NOMO-1 treated with dmso at 0.1 percent for 144 hours (cell line): ENCODE measurements around the gene ELAVL1.

ENCODE experiments used
- DNase-seq: peaks from one replicate; lab custom pipeline; 2025; ENCODE audit not compliant: unreplicated experiment; lab: John Stamatoyannopoulos, UW

ELAVL1 gene

DNA sequence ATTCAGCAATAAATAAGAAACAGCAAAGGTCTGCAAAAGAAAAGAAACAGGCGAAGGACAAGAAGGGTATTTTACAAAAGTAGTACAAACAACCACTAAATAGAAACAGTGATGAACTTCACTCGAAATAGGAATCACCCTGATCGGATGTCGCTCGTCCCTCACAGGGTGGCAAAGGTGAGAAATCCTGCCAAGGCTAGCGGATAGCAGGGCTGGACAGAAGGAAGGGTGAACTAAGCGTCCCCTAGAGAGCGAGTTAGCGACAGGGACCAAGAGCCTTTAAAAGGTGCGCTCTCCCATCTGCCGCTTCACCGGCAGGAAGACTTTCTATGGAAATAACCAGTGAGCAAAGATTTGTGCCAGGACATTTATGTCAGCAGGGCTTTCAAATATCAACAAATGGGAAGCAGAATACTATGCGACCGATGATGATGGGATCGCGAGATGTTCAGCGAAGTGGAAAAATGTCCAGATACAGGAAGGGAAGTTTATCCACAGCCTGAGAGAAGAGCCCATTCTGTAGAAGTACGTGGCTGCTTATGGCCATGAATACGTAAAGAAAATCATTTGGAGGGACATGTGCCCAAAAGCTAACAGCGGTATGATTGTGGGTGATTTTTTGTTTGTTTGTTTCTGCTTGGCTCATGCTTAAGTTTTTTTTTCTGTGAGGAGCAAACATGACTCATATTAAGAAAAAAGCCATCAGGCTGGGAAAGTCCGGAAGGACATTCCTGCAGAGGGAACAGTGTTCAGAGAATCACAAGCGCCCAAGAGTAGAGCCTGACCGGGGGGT lies 18.9 kb downstream of the ELAVL1 start:
- DNase-seq: no peak

DNA sequence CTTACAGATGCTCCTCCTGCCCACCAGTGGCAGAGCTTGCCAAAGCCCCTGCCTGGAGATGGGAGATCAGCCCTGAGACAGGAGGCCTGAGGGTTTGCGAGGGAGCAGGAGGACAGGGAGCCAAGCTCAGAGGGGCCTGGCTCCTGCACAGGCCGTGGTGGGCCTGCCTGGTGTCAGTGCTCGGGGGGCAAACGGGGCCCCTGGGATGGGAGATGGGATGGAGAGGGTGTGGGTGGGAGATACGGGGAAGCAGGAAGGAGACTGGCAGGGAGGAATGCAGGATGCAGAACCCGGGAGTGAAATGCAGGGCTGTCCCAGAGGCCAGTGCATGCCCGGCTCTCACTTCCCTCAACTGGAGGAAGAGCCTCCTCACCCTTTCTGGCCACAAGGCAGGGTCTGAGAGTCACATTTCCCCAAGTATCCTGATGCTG lies 19.9 kb downstream of the ELAVL1 start:
- DNase-seq: no peak

DNA sequence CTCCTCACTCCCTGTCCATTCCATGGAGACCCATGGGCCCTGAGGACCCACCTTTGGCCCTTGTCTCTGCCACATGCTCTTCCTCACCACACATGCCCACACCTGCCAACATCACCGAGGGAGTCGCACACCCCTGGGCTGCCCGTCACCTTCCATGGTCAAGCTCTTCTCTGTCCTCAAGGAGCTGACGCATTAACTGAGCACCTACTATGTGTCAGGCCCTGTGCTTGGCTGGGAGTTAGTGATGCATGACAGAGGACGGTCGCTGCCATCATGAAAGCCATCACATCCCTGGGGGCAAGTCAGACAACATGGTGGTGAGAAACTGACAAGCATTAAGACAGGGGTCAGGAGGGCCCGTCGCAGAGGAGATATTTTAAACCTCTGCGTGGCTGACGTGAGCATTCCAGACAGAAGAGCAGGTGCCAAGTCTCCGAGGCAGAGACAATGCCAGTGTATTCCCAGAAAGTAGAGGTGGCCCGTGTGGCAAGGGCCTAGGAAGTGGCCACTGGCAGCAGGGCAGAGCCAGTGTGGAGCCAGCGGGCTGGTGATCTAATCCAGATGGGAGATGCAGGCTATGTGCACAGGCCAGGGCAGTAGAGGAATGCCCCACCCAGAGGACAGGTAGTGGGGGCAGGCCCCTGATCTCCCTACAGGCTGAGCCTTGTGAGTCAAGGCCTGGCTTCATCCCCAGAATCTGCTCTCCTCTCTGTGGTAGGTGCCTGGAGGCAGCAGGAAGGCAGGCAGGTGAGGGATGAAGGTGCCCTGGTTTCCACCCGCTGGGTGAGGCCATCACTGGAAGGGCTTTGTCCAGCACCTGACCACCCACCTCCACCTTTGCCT lies 21.2 kb downstream of the ELAVL1 start:
- no peak for DNase-seq

DNA sequence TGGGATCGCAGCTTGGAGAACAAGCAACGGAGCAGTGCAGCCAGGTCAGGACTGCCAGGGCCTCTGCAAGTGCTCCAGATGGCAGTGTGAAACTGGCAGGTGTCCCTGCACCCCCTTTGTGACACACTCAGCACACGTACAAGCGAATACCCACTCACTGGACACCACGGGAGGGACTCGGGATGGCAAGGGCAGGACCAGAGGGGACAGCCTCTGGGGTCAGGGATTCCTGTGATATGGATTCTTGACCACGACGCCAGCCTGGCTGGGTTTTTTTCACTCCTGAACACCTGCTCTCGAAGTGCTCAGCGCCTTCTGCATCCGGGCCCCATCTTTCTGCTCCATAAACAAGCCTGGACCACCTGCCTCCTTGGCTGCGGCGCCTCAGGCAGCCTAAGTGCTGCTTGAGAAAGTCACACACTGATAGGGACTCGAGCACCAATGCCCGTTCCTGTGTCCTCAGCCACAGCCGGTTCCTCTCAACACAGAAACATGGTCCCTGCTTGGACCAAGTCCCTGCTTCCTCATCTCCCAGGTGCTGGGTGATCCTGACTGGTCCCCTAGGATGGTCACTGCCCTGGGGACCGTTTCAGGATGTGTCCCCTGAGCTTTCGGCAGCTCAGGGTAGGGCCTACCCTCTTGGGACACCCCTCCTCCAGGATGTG lies 22.0 kb downstream of the ELAVL1 start:
- no peak for DNase-seq

DNA sequence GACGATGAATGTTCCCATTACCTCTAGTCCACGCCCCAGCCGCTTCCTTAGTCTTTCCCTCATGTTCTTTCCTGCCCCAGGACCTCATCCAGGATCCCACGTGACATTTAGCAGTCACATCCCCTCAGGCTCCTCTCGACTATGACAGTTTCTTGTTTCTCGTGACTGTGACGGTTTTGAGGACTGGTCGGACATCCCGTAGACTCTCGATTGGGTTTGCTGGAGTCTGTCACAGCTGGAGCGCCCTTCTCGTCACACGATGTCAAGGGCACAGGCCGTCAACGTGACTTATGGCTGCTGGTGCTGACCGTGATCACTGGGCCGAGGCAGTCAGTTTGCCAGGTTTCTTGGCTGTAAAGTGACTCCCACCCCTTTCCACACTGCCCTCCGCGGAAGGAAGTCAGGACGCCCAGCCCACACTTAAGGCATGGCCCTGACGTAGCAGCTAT lies 22.8 kb downstream of the ELAVL1 start:
- DNase-seq: no peak

DNA sequence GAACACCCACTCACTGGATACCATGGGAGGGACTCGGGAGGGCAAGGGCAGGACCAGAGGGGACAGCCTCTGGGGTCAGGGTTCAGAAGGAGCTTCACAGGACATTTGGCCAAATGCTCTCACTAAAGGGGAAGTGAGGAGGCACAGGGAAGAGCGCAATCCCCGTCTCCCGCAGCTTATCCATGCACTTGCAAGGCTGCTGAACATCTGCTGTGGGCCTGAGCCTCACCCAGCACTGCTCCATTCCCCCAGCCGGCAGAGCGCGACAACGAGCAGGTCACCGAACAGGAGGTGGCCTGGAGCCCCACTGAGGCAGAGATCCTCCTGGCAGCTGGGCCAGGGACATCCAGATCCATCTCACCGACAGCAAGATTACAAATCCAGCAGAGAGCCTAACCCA lies 23.3 kb downstream of the ELAVL1 start:
- DNase-seq: no peak

DNA sequence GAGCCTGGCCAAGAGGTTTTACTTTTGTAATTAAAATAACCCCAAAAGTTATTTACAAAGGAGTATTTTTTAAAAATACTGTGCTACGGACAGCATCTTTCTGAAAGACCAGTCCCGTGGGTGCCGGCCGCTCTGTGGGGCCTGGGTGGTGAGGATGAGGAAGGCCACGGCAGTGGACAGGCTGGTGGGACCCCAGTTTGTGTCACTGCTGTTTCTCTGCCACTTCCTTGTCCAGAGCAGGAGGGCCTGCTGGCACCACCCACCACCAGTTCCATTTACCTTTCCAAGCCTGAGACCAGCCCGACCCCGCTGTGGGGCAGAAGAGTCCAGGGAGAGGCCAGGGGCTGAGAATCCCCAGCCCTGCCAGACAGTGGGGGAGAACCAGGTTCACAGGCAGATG lies 23.8 kb downstream of the ELAVL1 start:
- no peak for DNase-seq

DNA sequence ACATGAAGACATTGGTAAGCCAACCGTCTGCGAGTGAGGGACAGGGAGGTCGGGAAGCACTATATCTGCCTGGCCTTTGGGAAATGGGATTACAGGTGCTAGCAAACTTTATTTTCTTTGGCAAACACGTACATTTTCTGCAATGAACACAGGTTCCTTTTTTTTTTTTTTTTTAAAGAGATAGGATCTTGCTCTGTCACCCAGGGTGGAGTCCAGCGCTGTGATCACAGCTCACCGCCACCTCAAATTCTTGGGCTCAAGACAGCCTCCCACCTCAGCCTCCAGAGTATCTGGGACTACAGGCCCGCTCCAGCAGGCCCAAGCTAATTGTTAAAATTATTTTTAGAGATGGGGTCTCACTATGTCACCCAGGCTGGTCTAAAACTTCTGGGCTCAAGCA lies 24.2 kb downstream of the ELAVL1 start:
- DNase-seq: no peak

DNA sequence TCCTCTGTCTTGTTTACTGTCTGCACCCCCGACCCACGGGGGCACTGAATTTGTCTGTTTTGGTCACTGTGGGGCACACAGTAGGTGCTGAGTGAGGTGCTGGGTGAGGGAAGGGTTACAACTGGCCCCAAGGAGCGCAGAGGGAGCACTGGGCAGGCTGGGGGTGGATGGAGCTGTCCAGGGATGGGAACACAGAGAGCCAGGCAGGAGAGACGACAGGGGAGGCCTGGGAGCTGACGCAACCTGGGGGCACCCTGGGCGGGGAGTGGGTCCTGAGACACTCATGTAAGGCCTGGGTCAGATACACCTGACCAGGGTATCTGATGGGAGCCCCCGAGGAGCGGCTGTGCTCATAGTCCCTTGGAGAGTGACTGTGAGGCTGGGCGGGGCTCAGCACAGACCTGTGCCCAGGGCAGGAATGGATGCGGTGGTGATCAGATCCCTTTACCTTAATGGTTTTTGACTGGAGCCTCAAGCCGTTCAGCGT lies 24.8 kb downstream of the ELAVL1 start:
- no peak for DNase-seq

DNA sequence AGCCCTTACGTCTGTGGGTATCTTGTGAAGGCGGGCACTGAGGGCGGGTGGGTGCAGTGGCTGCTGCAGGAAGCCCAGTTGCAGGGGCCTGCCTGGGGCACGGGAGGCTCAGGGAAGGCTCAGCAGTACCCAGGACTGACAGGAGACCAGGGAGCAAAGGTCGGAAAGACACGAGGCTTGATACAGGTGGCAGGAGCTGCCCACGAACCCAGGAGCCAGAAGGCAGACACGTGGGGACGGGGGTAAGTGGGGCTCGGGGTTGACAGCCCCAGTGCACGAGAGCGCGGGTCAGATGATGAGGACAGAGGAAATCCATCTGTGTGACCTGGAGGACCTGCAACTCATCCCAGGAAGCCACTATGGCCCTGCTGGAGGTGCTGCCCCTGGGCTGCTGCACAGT lies 25.3 kb downstream of the ELAVL1 start:
- DNase-seq: no peak

DNA sequence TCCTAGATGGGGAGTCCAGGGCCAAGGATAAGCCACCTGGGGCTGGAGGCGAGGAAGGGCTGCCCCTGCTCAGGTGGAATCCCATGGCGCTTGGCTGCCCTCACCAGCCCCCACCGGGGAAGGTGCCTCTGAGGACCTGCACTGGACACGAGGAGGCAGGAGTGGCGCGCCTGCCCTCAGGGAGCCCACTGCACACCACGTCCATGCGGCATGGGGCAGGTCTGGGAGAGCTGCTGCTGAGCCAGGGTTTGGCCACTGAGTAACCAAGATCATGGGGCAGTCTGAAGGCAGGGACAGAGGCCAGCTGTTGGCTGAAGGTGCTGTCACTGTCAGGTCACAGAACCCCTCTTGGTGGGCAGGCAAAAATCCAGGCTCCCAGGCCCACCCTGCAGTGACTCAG lies 25.9 kb downstream of the ELAVL1 start:
- DNase-seq: no peak

DNA sequence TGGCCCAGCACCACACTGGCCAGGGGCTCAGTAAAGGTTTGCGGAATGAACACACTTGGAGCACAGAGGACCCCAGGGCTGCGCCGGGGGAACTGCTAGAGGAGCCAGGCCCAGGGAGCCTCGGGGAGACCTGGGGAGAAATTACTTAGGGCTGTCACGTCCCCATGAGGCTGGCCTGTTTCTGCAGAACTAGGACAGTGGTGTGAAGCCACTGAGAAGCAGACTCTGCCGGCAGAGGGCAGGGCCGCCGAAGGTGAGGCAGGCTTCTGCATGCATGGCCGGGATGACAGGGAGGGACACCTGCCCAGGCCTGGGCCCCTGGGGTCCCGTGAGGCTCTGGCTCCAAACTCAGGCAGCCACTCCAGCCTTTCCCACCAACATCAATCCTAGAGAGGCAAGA lies 26.4 kb downstream of the ELAVL1 start:
- no peak for DNase-seq

DNA sequence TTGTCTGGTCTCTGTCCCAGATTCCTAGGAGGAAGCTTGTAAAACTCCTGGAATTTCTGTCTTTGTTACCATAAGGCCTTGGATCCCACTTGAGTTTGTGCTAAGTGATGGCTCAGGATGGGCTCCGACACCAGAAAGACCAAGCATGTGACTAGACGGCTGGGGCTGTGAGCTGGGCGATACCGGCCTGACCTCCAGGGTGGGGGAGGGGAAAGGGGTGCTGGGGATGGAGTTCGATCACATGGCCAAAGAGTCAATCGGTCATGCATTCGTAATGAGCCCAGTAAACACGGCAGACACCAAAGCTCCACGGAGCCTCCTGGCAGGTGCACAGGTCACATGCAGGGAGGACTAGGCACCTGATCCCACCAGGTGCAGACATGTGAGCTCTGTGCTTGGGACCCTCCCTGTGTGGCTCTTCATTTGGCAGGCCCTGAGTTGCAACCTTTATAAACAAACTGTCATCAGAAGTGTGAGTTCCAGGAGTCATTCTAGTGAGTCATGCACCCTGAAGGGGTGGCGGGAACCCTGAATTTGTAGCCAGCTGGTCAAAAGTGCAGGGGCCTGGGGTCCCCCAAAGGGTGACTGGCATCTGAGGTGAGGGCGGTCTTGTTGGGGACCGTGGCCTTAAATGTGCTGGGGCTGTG lies 27.1 kb downstream of the ELAVL1 start:
- no peak for DNase-seq

DNA sequence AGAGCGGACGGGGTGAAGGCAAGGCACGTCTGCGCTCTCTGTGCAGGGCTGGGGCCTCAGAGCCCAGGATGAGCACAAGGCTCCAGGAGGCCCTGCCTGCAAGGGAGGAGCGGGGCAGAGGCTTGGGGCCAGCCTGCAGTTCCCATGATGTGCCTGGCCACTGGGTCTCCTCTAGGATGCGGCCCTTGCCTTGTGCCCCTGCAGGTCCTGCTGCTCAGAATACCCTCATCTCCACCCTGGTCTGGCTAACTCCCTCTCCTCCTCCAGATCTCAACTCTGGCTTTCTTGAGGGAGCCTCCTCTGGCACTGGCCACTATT lies 27.8 kb downstream of the ELAVL1 start:
- no peak for DNase-seq

DNA sequence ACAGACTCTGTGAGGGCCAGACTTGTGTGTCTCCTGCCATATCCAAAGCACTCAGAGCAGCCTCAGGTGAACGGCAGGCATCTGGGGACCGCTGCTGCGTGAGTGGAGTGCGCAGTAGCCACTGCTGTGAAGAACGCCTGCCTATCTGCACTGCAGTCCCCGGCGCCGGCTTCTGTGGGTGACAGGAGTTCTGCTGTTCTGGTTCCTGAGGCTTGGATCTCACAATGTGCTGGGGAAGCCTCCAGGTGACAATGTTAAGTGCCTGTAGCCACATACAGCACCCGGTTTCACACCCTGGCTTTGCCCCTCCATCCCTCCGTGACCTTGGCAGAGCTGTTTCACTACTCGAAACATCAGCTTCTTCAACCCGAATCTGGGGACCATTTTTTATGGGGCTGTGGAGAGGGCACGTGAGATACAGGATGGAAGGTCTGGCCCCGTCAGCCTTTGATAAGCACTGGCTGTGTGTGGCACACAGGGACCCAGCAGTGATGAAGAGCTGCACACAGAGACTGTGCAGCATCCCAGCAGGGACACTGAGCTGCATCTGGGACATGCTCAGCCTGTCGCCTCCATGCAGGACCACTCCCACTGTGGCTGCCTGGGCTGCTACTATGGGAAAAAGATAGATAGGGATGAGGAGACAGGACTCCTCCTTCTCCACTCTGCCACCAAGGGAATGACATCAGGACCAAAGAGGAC lies 28.3 kb downstream of the ELAVL1 start:
- no peak for DNase-seq

DNA sequence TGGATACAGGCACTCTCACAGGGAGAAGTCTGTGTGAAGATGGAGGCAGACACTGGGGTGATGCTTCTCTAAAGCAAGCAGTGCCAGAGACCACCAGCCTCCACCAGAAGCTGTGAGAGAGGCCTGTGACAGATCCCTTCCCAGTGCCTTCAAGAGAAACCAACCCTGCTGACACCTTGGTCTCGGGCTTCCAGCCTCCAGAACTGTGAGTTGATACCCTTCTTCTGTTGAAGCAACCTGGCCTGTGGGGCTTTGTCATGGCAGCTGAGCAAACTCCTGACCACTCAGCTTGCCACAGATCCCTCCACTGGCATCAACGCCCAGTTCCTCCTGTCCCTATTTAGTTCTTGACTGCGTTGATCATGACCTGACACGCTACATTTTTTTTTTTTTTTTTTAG lies 29.0 kb downstream of the ELAVL1 start:
- DNase-seq: no peak

DNA sequence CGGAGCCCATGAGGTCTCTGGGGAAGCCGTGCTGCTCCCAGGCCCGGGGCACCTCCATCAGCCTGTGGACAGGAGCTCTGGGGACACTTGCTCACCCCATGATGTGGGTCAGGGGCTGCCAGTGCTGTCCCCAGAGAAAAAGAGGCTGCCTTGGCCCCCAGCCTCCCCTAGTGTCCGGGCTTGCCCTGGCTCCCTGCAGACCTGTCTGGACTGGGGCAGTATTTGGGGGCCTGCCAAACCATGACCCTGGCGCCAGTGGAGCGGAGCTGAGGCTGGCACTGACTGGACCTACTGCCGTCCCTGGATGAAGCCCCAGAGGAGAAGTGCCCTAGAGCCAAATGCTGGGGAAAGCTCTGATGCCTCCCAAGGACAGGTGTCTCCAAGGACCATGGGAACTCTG lies 30.4 kb downstream of the ELAVL1 start:
- DNase-seq: no peak

DNA sequence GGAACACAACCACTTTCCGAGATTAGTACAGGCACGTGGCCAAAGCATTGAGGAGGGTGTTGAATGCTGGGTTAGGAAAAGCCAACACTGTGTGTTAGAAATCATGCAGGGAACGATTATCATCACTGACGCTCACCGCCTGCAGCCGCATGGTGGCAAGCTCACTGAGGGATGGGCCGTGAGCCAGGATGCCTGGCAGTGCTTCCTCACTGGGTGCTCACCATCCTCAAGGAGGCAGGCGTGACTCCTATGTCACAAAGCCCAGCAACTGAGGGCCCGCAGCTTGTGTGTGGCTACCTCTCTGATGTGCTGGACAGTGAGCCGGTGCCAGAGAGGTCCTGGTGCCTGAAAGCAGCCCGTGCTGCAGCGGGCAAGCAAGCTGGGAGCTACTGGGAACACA lies 31.6 kb downstream of the ELAVL1 start:
- DNase-seq: no peak

DNA sequence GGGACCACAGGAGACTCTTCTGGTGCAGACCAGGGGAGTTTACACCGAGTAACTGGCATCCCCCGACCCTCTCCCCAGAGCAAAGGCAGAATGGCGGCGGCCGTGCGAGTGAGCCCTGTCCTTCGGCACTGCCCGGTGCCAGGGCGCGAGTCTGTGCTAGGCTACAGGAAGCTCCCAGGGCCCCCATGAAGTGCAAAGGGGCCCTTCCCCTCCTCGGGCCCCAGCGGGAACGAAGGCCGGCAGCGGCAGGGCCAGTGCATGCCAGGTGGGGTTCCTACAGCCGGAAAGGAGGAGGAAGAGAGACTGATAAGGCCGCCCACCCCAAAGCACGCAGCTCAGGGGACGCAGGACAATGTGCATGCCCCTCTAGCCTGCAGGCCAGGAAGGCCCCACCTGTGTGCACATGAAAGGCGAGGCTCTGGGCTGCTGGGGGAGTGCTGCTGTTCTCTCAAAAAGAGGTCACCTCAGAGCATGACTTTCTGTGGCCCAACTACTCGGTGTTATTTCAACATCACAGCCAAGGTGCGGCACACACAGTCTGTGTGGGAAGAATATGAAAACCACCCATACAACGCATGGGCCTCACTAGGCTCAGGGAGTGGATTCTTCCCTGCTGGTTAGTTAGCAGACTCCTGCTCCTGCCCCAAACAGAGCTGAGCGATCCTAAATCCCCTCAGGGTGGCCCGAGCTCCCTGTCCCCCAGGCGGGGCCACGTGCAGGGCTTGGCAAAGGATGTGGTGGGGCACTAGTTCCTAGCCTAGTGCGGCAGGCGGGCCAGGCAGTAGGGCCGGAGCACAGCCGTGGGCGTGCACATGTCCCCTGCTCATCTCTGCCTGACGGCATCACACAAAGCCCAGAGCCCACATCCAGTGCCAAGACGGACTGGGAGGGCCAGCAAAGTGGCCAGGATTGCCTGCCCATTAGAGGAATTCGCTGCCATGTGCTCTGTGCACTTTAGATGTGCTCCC lies 33.6 kb downstream of the ELAVL1 start:
- DNase-seq: no peak
